ENCODE data around the gene SEC23IP. TPM values are rescaled to one million over a fixed set of nuclear protein-coding genes. Genes with fewer than 3 reads are reported as not detected.
A peak's percentile ranks its signal among the peaks of the same experiment; 100 is the strongest.
"Not testable (repeated sequence)": the region's sequence is repeated elsewhere in the genome, so short reads cannot be mapped to it uniquely, and the experiment has no call there.

The SEC23IP gene
- total and polyA plus RNA-seq, 8 donors, result 4.1 to 82.1 (median 14.8) TPM

DNA sequence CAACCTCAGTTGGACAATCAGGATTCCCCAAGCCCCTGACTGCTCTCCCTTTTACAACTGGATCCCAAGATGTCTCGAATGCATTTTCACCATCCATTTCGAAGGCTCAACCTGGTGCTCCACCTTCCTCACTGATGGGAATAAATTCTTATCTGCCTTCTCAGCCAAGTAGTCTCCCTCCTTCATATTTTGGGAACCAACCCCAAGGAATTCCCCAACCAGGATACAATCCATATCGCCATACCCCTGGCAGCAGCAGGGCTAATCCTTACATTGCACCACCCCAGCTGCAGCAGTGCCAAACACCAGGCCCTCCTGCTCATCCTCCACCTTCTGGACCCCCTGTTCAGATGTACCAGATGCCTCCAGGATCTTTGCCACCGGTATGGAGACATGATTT, 6.0 kb downstream of the SEC23IP start:
- H3K4me3 ChIP-seq, result no peak overlapping the region
- intact Hi-C loops (cut with DNase I; ENCODE audit: low total_unique reads), result no loop called here
- H3K4me1 ChIP-seq, result peaks cover 36 to 83% (median 61%) of the 10 kb centered on the region in 4 donors
- no peaks in the 10 kb centered on the region for H3K9me3 ChIP-seq
- no peaks in the 10 kb centered on the region for H3K27me3 ChIP-seq
- peaks cover 7 to 43% (median 28%) of the 10 kb centered on the region in 4 donors for H3K36me3 ChIP-seq
- no peak for DNase-seq
- no peak for TF ChIP-seq EP300 (IDR thresholded peaks at IDR 0.05)
- TF ChIP-seq POLR2A (IDR thresholded peaks at IDR 0.05), result no peak
- TF ChIP-seq, protein P1, sequence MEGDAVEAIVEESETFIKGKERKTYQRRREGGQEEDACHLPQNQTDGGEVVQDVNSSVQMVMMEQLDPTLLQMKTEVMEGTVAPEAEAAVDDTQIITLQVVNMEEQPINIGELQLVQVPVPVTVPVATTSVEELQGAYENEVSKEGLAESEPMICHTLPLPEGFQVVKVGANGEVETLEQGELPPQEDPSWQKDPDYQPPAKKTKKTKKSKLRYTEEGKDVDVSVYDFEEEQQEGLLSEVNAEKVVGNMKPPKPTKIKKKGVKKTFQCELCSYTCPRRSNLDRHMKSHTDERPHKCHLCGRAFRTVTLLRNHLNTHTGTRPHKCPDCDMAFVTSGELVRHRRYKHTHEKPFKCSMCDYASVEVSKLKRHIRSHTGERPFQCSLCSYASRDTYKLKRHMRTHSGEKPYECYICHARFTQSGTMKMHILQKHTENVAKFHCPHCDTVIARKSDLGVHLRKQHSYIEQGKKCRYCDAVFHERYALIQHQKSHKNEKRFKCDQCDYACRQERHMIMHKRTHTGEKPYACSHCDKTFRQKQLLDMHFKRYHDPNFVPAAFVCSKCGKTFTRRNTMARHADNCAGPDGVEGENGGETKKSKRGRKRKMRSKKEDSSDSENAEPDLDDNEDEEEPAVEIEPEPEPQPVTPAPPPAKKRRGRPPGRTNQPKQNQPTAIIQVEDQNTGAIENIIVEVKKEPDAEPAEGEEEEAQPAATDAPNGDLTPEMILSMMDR (IDR thresholded peaks at IDR 0.05), result no peak
- peak overlapping the region in 4 of 5 donors; percentile 2 to 94 (median 72) for H3K27ac ChIP-seq
- WGBS, 5 donors, result 72 to 88% (median 76%) methylated on average over 4 of the region's 4 CpGs

DNA sequence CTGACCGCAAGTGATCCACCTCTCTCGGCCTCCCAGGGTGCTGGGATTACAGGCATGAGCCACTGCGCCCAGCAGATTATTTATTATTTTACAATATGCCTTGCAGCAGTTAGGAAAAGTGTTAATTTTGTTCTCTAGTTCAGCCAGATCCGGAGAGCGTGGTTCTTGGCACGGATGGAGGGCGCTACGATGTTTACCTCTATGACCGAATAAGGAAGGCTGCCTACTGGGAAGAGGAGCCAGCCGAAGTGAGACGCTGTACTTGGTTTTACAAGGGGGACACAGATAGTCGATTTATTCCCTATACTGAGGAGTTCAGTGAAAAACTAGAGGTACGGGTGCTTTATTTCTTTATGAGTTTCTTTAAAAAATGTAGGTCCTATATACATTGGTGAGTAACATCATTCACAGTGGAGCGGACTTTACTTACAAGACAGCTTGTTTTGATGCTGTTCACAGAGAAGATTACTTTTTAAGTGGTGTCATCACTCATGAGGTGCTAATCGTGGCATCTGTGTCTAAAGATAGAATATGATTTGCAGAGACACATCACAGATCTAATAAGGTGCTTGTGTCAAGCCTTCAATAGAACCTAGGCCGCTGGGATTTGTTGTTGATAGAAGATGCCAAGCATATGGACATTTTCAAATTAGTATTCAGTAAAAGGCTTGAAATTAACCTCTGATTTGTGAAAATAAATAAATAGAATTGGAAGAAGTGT, 11.6 kb downstream of the SEC23IP start:
- TF ChIP-seq, protein P1 (IDR thresholded peaks at IDR 0.05), result no peak
- no peak for TF ChIP-seq POLR2A (IDR thresholded peaks at IDR 0.05)
- H3K27me3 ChIP-seq, result no peaks in the 10 kb centered on the region
- intact Hi-C loops (cut with DNase I; ENCODE audit: low total_unique reads), result no loop called here
- no peaks in the 10 kb centered on the region for H3K9me3 ChIP-seq
- 69 to 84% (median 72%) methylated on average over 16 of the region's 16 CpGs for WGBS, 5 donors
- H3K27ac ChIP-seq, result peak overlapping the region in 1 of 5 donors; percentile 4
- H3K4me1 ChIP-seq, result peaks cover 4 to 37% (median 14%) of the 10 kb centered on the region in 4 donors
- DNase-seq, result peak in 1 of 2 donors; percentile 31
- no peak overlapping the region for H3K4me3 ChIP-seq
- peaks cover 22 to 79% (median 75%) of the 10 kb centered on the region in 4 donors for H3K36me3 ChIP-seq

DNA sequence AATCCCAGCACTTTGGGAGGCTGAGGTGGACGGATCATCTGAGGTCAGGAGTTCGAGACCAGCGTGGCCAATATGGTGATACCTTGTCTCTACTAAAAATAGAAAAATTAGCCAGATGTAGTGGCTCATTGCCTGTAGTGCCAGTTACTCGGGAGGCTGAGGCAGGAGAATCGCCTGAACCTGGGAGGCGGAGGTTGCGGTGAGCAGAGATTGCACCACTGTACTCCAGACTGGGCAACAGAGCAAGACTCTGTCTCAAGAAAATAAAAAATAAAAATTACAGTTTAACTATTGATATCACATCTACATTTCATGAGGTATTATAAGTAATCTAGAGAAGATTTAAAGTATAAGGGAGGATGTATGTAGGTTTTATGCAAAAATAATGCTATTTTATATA, 15.2 kb downstream of the SEC23IP start:
- H3K27me3 ChIP-seq; H3K9me3 ChIP-seq; intact Hi-C loops (cut with DNase I; ENCODE audit: low total_unique reads); DNase-seq; H3K4me3 ChIP-seq; H3K27ac ChIP-seq: not testable (repeated sequence)
- 94 to 98% (median 96%) methylated on average over 7 of the region's 7 CpGs for WGBS, 5 donors
- peaks cover 27 to 100% (median 98%) of the 10 kb centered on the region in 4 donors for H3K36me3 ChIP-seq
- H3K4me1 ChIP-seq, result peaks cover 0 to 13% (median 2%) of the 10 kb centered on the region in 4 donors

DNA sequence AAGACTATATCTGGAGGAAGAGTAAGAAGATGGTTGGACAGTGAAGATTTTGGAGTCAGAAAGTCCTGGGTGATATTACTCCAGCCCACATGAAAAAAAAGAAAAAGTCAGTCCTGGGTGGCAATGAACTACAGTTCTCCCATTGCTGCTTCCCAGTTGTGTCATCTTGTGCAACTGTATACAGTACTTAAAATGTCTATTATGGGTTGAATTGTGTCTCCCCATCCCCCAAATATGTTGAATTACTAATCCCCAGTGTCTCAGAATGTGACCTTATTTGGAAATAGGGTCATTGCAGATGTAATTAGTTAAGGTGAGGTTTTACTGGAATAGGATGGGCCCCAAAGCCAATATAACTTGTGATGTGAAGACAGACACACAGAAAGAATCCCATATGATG, 15.6 kb downstream of the SEC23IP start:
- no peak for DNase-seq
- TF ChIP-seq POLR2AphosphoS5 (IDR thresholded peaks at IDR 0.05) (no peak), POLR2A (IDR thresholded peaks at IDR 0.05) (no peak), EP300 (IDR thresholded peaks at IDR 0.05) (no peak)
- TF ChIP-seq, protein P1 (IDR thresholded peaks at IDR 0.05), result no peak
- Histone ChIP-seq H3K27me3 (no peaks in the 10 kb centered on the region), H3K36me3 (peaks cover 31 to 100% (median 98%) of the 10 kb centered on the region in 4 donors), H3K9me3 (no peaks in the 10 kb centered on the region), H3K4me1 (peaks cover 0 to 13% (median 2%) of the 10 kb centered on the region in 4 donors), H3K27ac (no peak overlapping the region), H3K4me3 (no peak overlapping the region)
- intact Hi-C loops (cut with DNase I; ENCODE audit: low total_unique reads), result no loop called here

DNA sequence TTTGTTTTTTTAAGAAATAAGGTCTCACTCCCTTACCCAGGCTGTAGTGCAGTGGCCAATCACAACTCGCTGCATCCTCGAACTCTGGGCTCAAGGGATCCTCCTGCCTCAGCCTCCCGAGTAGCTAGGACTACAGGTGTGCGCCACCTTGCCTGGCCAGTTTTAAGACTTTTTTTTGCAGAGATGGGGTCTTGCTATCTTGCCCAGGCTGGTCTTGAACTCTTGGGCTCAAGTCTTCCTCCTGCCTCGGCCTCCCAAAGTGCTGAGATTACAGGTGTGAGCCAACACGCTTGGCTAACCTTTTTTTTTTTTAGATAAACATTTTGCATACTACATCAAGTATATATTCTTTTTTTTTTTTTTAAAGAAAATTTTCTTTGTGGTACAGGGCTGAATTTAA, 18.2 kb downstream of the SEC23IP start:
- H3K4me1 ChIP-seq, result no peaks in the 10 kb centered on the region
- H3K9me3 ChIP-seq, result no peaks in the 10 kb centered on the region
- no peak overlapping the region for H3K4me3 ChIP-seq
- peaks cover 10 to 100% (median 98%) of the 10 kb centered on the region in 4 donors for H3K36me3 ChIP-seq
- no peak overlapping the region for H3K27ac ChIP-seq
- H3K27me3 ChIP-seq, result no peaks in the 10 kb centered on the region
- TF ChIP-seq EP300 (IDR thresholded peaks at IDR 0.05) (no peak), POLR2A (IDR thresholded peaks at IDR 0.05) (no peak), POLR2AphosphoS5 (IDR thresholded peaks at IDR 0.05) (no peak)
- TF ChIP-seq, protein P1 (IDR thresholded peaks at IDR 0.05), result no peak
- 96 to 99% (median 97%) methylated on average over 6 of the region's 6 CpGs for WGBS, 5 donors
- DNase-seq, result no peak
- intact Hi-C loops (cut with DNase I; ENCODE audit: low total_unique reads), result no loop called here

Data from stomach (tissue), 9 donors.